HepG2 (cell line): ENCODE results near the gene TF. TPM values are rescaled to one million over a fixed set of nuclear protein-coding genes. Genes with fewer than 3 reads are reported as not detected.

Experiments used
- ATAC-seq: fragments of 200-7000 bp; cut with Tn5 transposase; 3 replicates; pipeline ENCODE4 v1.9.1; 2020; ENCODE audit warnings: mild to moderate bottlenecking, moderate library complexity
- BruUV-seq: library from RNA; stranded (reverse); fragments of 400-500 nt; replicated peaks from 2 replicates; lab custom pipeline; 2021; lab: Mats Ljungman, UMichigan
- CTCF ChIA-PET: fragments of 300-600 bp; formaldehyde crosslinking; extraction: SDS; loops from one replicate; lab custom pipeline; 2021; ENCODE audit warnings: low total read pairs, inconsistent platforms, low intra/inter-chr PET ratio; lab: Yijun Ruan, JAX
- POLR2A ChIA-PET: fragments of 350-600 bp; sonication (Branson Sonifier 250); formaldehyde crosslinking; loops from one replicate; lab custom pipeline; 2020; ENCODE audit warnings: antibody characterized with exemption, inconsistent platforms; lab: Yijun Ruan, JAX
- DNase-seq: peaks from one replicate; pipeline ENCODE4 v3.0.0-alpha.2; 2015; ENCODE audit warnings: low spot score
- FAIRE-seq: peaks from 3 replicates; lab custom pipeline; 2011; peaks lifted over from hg19 to GRCh38; lab: Jason Lieb, UNC
- H2AFZ ChIP-seq: one replicate; pipeline ENCODE4 v1.6.1; 2011; ENCODE audit warnings: low read length, inconsistent platforms
- H3K27ac ChIP-seq: fragments of 300-600 bp; 3 replicates; pipeline ENCODE4 v1.8.0; 2011; ENCODE audit warnings: mixed run types, mild to moderate bottlenecking, mixed read lengths, low read length, inconsistent platforms; ENCODE audit not compliant: insufficient read depth; ENCODE audit errors: extremely low read length
- H3K27me3 ChIP-seq, 2 experiments: fragments of 200-600 bp in 1 of 2; 2 replicates in 1 of 2; 3 replicates in 1 of 2; pipeline versions ENCODE4 v1.6.0 to v1.8.0; 2011; ENCODE audit warnings: low read length in 2 of 2, mild to moderate bottlenecking in 2 of 2, moderate library complexity in 2 of 2, inconsistent platforms in 1 of 2; ENCODE audit not compliant: insufficient read depth in 2 of 2, control insufficient read depth in 1 of 2
- H3K36me3 ChIP-seq, 2 experiments: fragments of 200-600 bp in 1 of 2; replicated peaks in 1 of 2; 2 replicates in 1 of 2; 3 replicates in 1 of 2; pipeline versions ENCODE4 v1.5.1 to v1.8.0; 2011; ENCODE audit warnings: low read length in 2 of 2, inconsistent platforms in 1 of 2; ENCODE audit not compliant: insufficient read depth in 2 of 2, control insufficient read depth in 1 of 2
- H3K4me1 ChIP-seq: 2 replicates; pipeline ENCODE4 v1.5.1; 2012; ENCODE audit warnings: low read length, inconsistent platforms; ENCODE audit not compliant: insufficient read depth
- H3K4me2 ChIP-seq: 2 replicates; pipeline ENCODE4 v1.6.0; 2011; ENCODE audit warnings: low read depth, low read length, inconsistent platforms
- H3K4me3 ChIP-seq, 3 experiments: fragments of 200-600 bp in 1 of 3; sonication (generic), shearing (Covaris generic) in 1 of 3; replicated peaks in 1 of 3; 2 replicates each; pipeline ENCODE4 v1.5.1; 2011 to 2016; ENCODE audit warnings: low read length in 3 of 3, inconsistent platforms in 2 of 3, low read depth in 2 of 3, mild to moderate bottlenecking in 2 of 3, control low read depth in 1 of 3, mixed read lengths in 1 of 3; ENCODE audit not compliant: insufficient read depth in 1 of 3
- H3K79me2 ChIP-seq: one replicate; pipeline ENCODE4 v1.6.1; 2011; ENCODE audit warnings: low read length, inconsistent platforms; ENCODE audit not compliant: insufficient read depth
- H3K9ac ChIP-seq: 2 replicates; pipeline ENCODE4 v1.6.0; 2011; ENCODE audit warnings: mild to moderate bottlenecking, low read depth, low read length, inconsistent platforms; ENCODE audit not compliant: insufficient read depth
- H3K9me3 ChIP-seq: 2 replicates; pipeline ENCODE4 v1.5.1; 2012; ENCODE audit warnings: mild to moderate bottlenecking, low read length
- H4K20me1 ChIP-seq: 2 replicates; pipeline ENCODE4 v1.6.0; 2011; ENCODE audit warnings: inconsistent platforms, mild to moderate bottlenecking, low read length, moderate library complexity; ENCODE audit not compliant: insufficient read depth
- CEBPZ ChIP-seq: IDR thresholded peaks from 2 replicates; pipeline ENCODE4 v1.6.1; 2012; ENCODE audit warnings: low read length, improper control_type of control experiment
- ELF4 ChIP-seq: sonication (generic); formaldehyde crosslinking; IDR thresholded peaks from 2 replicates; pipeline ENCODE4 v1.5.0; 2020; ENCODE audit warnings: missing genetic modification reagents, mild to moderate bottlenecking, moderate library complexity, borderline replicate concordance
- GRHL1 ChIP-seq: sonication (generic); formaldehyde crosslinking; conservative IDR thresholded peaks from 2 replicates; pipeline ENCODE4 v1.8.0; 2022; ENCODE audit warnings: missing genetic modification reagents
- JDP2 ChIP-seq: sonication (generic); formaldehyde crosslinking; IDR thresholded peaks from 2 replicates; pipeline ENCODE4 v1.8.1; 2022; ENCODE audit warnings: missing genetic modification reagents, borderline replicate concordance
- KDM1A ChIP-seq: IDR thresholded peaks from 2 replicates; pipeline ENCODE4 v1.6.1; 2016; ENCODE audit warnings: missing compliant biosample characterization
- MLLT10 ChIP-seq: sonication (generic); formaldehyde crosslinking; IDR thresholded peaks from 2 replicates; pipeline ENCODE4 v1.4.0; 2020; ENCODE audit warnings: missing genetic modification reagents
- RNF219 ChIP-seq: sonication (generic); formaldehyde crosslinking; IDR thresholded peaks from 2 replicates; pipeline ENCODE4 v1.5.0; 2020; ENCODE audit warnings: mild to moderate bottlenecking, missing genetic modification reagents
- ZBTB14 ChIP-seq: sonication (generic); formaldehyde crosslinking; IDR thresholded peaks from 2 replicates; pipeline ENCODE4 v1.4.0; 2020; ENCODE audit warnings: missing genetic modification reagents
- ZBTB33 ChIP-seq: sonication (generic); formaldehyde crosslinking; IDR thresholded peaks from 2 replicates; pipeline ENCODE4 v1.4.0; 2020; ENCODE audit warnings: missing genetic modification reagents
- ZNF781 ChIP-seq: sonication (generic); formaldehyde crosslinking; IDR thresholded peaks from 2 replicates; pipeline ENCODE4 v1.5.1; 2020; ENCODE audit warnings: borderline replicate concordance, mild to moderate bottlenecking, missing genetic modification reagents; ENCODE audit errors: not compliant biosample characterization
- ZSCAN30 ChIP-seq: sonication (generic); formaldehyde crosslinking; IDR thresholded peaks from 2 replicates; pipeline ENCODE4 v1.5.0; 2020; ENCODE audit warnings: mild to moderate bottlenecking, missing genetic modification reagents
- WGBS: methylation state at CpG from one replicate; pipeline ENCODE4 v1.1.6; 2017; ENCODE audit warnings: low lambda C conversion rate; 5-methylcytosine and 5-hydroxymethylcytosine counted together
- in situ Hi-C: cut with HindIII; loops from 2 replicates; pipeline ENCODE4 v1.10.0; 2017; ENCODE audit warnings: low pct_unique_long_range_greater_than_20kb; ENCODE audit not compliant: extremely low pct_ligation_motif_present
- intact Hi-C: fragments of 100-400 bp; cut with micrococcal nuclease; formaldehyde crosslinking; loops from one replicate; pipeline ENCODE4 v1.10.0; 2022; ENCODE audit not compliant: unreplicated experiment
- polyA plus RNA-seq, 8 experiments: library from polyadenylated mRNA; depleted of rRNA in 3 of 8; stranded (reverse) in 7 of 8; unstranded in 1 of 8; fragments of >200 nt; fragmentation: Illumina TruSeq in 4 of 8; extraction: Trizol in 4 of 8; gene quantifications; 2 replicates each; pipeline versions ENCODE4 v1.2.1 to v1.2.3, GENCODE V29; 2011 to 2016; ENCODE audit warnings: low read depth in 4 of 8, missing spikeins in 1 of 8, mixed read lengths in 1 of 8; ENCODE audit not compliant: insufficient read depth in 1 of 8
- total RNA-seq, 5 experiments: library from RNA; depleted of rRNA; stranded (reverse); fragments of >200 nt; fragmentation: Illumina TruSeq; extraction: Trizol; gene quantifications; 2 replicates each; pipeline ENCODE4 v1.2.3, GENCODE V29; 2016; ENCODE audit warnings: low read depth in 1 of 5

Gene TF
- total and polyA plus RNA-seq, 2 of the 13 experiments (the other 11 are each of a cell fraction or from before 2014, with no cell fraction given) = 10,074 to 11,821 TPM

- Histone ChIP-seq H3K9ac (no peak overlapping the region), H3K27ac (no peak overlapping the region), H3K79me2 (no peaks in the 10 kb centered on the region), H4K20me1 (no peaks in the 10 kb centered on the region), H3K4me1 (peaks cover 29% of the 10 kb centered on the region), H3K4me3 (no peak overlapping the region), H3K4me2 (no peak overlapping the region), H3K9me3 (no peaks in the 10 kb centered on the region), H3K27me3 (no peaks in the 10 kb centered on the region), H2AFZ (no peak overlapping the region), H3K36me3 (no peaks in the 10 kb centered on the region)
- intact Hi-C loops = no loop called here
- ChIA-PET POLR2A (interaction anchor here (1.2 to 2.2 kb wide), 2 partner anchors 30 to 41 kb away, joined by 4 to 5 read pairs; no protein-coding TSS in a partner anchor), CTCF (no interaction called here)
- no peak for ATAC-seq
- no TSS peak for BruUV-seq
- in situ Hi-C loops = no loop called here
- FAIRE-seq = no peak
- no peak for DNase-seq
- WGBS = 39% methylated on average over 2 of the region's 7 CpGs
- TF ChIP-seq KDM1A (CRISPR knock-in tag) = no peak
- no peak for TF ChIP-seq ZBTB14 (CRISPR knock-in tag)
- no peak for TF ChIP-seq JDP2 (CRISPR knock-in tag)
- no peak for TF ChIP-seq ELF4
- no peak for TF ChIP-seq CEBPZ
- no peak for TF ChIP-seq MLLT10 (CRISPR knock-in tag)
- TF ChIP-seq RNF219 (CRISPR knock-in tag) = no peak
- TF ChIP-seq GRHL1 (CRISPR knock-in tag) = no peak
- no peak for TF ChIP-seq ZSCAN30 (CRISPR knock-in tag)
- TF ChIP-seq ZBTB33 (CRISPR knock-in tag) = no peak
- TF ChIP-seq ZNF781 = no peak
Observed at GRCh38 chr3:133701435-133702358, 44.5 kb upstream of the TF start.
